Hepatocyte (in vitro differentiated cells): ENCODE measurements around the gene CPEB1.

ENCODE experiments used
- EZH2phosphoT487 ChIP-seq: fragments of 200-600 bp; sonication (generic); IDR thresholded peaks from one replicate; pipeline ENCODE4 v1.6.1; 2018; ENCODE audit warnings: antibody characterized with exemption, mild to moderate bottlenecking, low read depth, moderate library complexity; ENCODE audit not compliant: unreplicated experiment, severe bottlenecking
- TF ChIP-seq, protein P1 (sequence below): fragments of 200-600 bp; sonication (generic); IDR thresholded peaks from 2 replicates; pipeline ENCODE4 v1.5.1; 2016; ENCODE audit warnings: antibody characterized with exemption, mild to moderate bottlenecking; ENCODE audit not compliant: poor library complexity

GRCh38 chr15:82666606-82667005 is 19.4 kb upstream of the CPEB1 start:
- TF ChIP-seq EZH2phosphoT487, result no peak
- TF ChIP-seq, protein P1, sequence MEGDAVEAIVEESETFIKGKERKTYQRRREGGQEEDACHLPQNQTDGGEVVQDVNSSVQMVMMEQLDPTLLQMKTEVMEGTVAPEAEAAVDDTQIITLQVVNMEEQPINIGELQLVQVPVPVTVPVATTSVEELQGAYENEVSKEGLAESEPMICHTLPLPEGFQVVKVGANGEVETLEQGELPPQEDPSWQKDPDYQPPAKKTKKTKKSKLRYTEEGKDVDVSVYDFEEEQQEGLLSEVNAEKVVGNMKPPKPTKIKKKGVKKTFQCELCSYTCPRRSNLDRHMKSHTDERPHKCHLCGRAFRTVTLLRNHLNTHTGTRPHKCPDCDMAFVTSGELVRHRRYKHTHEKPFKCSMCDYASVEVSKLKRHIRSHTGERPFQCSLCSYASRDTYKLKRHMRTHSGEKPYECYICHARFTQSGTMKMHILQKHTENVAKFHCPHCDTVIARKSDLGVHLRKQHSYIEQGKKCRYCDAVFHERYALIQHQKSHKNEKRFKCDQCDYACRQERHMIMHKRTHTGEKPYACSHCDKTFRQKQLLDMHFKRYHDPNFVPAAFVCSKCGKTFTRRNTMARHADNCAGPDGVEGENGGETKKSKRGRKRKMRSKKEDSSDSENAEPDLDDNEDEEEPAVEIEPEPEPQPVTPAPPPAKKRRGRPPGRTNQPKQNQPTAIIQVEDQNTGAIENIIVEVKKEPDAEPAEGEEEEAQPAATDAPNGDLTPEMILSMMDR, result no peak
